ENCODE data around the gene COLEC12.
A peak's percentile ranks its signal among the peaks of the same experiment; 100 is the strongest.

Gene COLEC12

GRCh38 chr18:286515-287310 is 213.8 kb downstream of the COLEC12 start:
- TF ChIP-seq CTCF (IDR thresholded peaks at IDR 0.05; ENCODE audit: low read depth, low read length) (peak; percentile 13), POLR2A (IDR thresholded peaks at IDR 0.05; ENCODE audit: extremely low read depth, insufficient read length) (no peak), MYC (IDR thresholded peaks at IDR 0.05; ENCODE audit: low read depth, low read length) (no peak), MAX (IDR thresholded peaks at IDR 0.05; ENCODE audit: low read depth, low read length) (no peak)
- DNase-seq (ENCODE audit: low read depth): peak; percentile 33
- no peak overlapping the region for H3K4me3 ChIP-seq (ENCODE audit: low read depth, low read length)

GRCh38 chr18:285817-286216 is 214.7 kb downstream of the COLEC12 start:
- TF ChIP-seq POLR2A (IDR thresholded peaks at IDR 0.05; ENCODE audit: extremely low read depth, insufficient read length): no peak
- TF ChIP-seq MAX (IDR thresholded peaks at IDR 0.05; ENCODE audit: low read depth, low read length): no peak
- no peak for TF ChIP-seq CTCF (IDR thresholded peaks at IDR 0.05; ENCODE audit: low read depth, low read length)
- no peak for TF ChIP-seq MYC (IDR thresholded peaks at IDR 0.05; ENCODE audit: low read depth, low read length)
- no peak overlapping the region for H3K4me3 ChIP-seq (ENCODE audit: low read depth, low read length)
- no peak for DNase-seq (ENCODE audit: low read depth)

GRCh38 chr18:275486-275885 is 225.0 kb downstream of the COLEC12 start:
- no peak for DNase-seq (ENCODE audit: low read depth)
- TF ChIP-seq POLR2A (IDR thresholded peaks at IDR 0.05; ENCODE audit: extremely low read depth, insufficient read length) (no peak), MYC (IDR thresholded peaks at IDR 0.05; ENCODE audit: low read depth, low read length) (no peak), MAX (IDR thresholded peaks at IDR 0.05; ENCODE audit: low read depth, low read length) (no peak), CTCF (IDR thresholded peaks at IDR 0.05; ENCODE audit: low read depth, low read length) (no peak)
- no peak overlapping the region for H3K4me3 ChIP-seq (ENCODE audit: low read depth, low read length)

GRCh38 chr18:274313-274712 is 226.2 kb downstream of the COLEC12 start:
- DNase-seq (ENCODE audit: low read depth): no peak
- TF ChIP-seq POLR2A (IDR thresholded peaks at IDR 0.05; ENCODE audit: extremely low read depth, insufficient read length) (no peak), MYC (IDR thresholded peaks at IDR 0.05; ENCODE audit: low read depth, low read length) (no peak), MAX (IDR thresholded peaks at IDR 0.05; ENCODE audit: low read depth, low read length) (no peak), CTCF (IDR thresholded peaks at IDR 0.05; ENCODE audit: low read depth, low read length) (no peak)
- no peak overlapping the region for H3K4me3 ChIP-seq (ENCODE audit: low read depth, low read length)

GRCh38 chr18:273525-273924 is 227.0 kb downstream of the COLEC12 start:
- no peak overlapping the region for H3K4me3 ChIP-seq (ENCODE audit: low read depth, low read length)
- no peak for DNase-seq (ENCODE audit: low read depth)
- no peak for TF ChIP-seq MAX (IDR thresholded peaks at IDR 0.05; ENCODE audit: low read depth, low read length)
- TF ChIP-seq CTCF (IDR thresholded peaks at IDR 0.05; ENCODE audit: low read depth, low read length): no peak
- no peak for TF ChIP-seq MYC (IDR thresholded peaks at IDR 0.05; ENCODE audit: low read depth, low read length)
- no peak for TF ChIP-seq POLR2A (IDR thresholded peaks at IDR 0.05; ENCODE audit: extremely low read depth, insufficient read length)
